Fibroblast of peridontal ligament (primary cell): ENCODE data around the gene CREB3L2.
"Not testable (repeated sequence)": the region's sequence is repeated elsewhere in the genome, so short reads cannot be mapped to it uniquely, and the experiment has no call there.

ENCODE experiments used
- DNase-seq: peaks from one replicate; pipeline ENCODE4 v3.0.0-alpha.2; 2010; ENCODE audit errors: extremely low read depth

CREB3L2 gene

DNA sequence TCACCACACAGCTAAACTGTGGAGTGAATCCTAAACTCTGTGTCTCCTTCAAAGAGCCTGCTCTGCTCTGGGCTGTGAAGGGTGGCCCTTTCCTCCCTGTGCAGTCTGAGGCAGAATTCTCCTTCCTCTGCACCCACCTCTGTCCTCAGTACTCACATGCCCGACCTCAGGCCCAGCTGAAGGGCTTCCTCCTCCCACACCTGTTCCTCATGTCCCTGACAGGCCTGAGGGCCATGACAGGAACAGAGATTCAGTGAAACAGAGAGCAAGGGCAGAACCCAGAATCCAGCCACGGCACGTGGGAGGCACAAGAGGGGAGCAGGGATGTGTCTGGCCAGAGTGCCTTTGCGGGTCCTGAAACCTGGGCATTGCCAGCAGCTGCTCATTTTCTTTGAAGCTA lies 13.9 kb downstream of the CREB3L2 start:
- DNase-seq, result no peak

DNA sequence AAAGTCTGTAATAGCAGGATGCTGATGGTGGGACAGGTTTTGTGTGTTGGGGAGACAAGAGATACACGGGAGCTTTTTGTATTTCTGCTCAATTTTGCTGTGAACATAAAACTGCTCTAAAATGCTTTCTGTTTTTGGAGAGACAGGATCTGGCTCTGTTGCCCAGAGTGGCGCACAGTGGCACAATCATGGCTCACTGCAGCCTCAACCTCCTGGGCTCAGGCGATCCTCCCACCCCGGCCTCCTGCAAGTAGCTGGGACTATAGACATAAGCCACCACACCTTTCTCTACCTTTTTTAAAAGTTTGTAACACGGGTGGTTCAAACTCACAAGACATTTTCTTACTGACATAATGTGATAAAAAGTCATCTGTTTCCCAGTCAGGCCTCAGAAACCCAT lies 14.3 kb downstream of the CREB3L2 start:
- DNase-seq, result no peak

DNA sequence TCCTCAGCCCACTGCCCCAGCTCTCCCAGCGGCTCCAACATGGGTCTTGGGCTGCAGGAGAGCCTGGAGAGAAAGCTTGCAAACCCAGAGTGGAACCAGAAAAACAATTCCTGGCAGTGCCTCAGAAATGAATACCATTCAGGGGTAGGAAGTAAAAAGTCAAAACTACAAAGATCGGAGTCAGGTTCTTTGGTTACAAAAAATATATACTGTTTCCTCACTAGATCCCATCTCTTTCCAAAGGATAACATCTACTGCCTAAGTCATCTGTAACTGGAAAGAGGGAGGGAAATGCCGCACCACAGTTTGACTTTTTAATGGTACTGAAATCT lies 14.9 kb downstream of the CREB3L2 start:
- no peak for DNase-seq

DNA sequence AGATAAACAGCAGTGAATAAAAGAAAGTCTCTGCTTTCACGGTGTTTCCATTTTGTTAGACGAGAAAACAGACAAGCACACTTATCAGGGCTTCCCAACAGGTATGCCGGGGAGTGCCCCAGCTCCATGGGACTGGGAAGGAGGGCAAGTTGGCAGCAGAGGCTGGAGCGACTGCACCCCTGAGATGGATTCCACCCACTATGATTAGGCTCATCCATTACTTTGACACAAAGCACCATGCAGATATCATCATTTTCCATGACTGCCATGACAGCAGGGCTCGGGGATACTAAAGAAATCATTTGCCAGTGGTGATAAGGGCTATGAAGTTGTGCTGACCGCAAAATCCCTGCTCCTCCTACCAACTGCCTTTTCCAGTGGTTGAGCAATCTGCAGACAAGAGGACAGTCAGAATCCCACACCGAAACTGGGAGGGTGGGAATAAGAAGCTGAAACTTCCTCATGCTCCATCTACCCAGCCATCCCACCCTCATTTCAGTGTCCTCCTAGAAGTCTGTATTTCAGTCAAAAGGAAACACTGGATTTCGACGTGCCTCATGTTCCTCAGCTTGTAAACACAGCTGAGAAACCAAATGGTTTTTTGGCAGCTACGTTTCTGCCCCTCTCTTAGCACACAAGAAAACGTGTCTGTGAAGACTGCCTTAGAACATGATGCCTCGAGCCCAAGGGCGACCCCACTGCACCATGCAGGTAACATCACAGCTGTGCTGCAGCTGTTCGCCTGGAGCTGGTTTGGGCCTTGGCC lies 15.5 kb downstream of the CREB3L2 start:
- peak; percentile 74 for DNase-seq

DNA sequence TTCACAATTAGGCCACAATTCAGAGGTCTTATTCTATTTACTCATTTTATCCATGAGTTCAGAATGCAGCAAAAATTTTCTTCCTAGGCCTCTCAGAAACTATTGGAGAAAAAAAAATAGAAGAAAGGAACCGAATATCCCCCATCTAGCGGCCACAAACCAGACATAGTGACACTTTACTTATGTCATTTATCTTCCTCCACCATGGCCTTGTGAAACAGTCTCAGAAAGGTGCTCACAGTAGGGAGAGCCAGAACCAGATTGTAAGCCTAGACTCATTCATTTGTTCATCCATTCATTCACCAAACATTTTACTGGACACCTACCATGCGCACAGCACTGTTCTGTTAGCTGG lies 16.0 kb downstream of the CREB3L2 start:
- DNase-seq, result no peak

DNA sequence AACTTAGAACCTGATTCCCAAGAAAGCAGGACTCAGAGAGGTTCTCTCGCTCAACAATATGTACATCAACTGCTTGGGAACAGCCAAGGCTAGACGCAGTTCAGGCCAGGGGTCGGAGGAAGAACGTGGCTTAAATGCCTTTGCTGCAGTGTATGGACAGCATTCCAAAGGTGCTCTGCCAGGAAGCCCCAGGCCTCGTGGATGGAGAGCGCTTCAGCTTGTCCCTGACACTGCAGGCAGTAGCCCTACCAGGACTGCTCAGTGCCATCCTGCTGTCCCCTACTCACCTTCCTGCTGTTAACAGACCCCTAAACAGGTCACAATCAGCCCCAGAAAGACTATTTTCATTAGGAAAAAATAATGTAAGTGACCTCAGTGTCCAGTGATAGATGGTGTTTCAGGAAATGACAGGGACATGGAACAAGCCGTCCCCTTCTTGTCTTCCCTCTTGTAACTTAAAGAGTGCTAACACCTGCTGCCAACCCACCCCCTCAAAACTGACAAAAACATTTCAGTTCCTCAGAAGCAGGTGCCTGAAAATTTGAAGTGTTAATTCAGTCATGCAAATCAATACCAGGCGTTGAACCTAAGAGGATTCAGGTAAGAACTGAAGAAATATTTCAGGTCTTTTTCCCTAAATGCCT lies 16.5 kb downstream of the CREB3L2 start:
- DNase-seq, result no peak

DNA sequence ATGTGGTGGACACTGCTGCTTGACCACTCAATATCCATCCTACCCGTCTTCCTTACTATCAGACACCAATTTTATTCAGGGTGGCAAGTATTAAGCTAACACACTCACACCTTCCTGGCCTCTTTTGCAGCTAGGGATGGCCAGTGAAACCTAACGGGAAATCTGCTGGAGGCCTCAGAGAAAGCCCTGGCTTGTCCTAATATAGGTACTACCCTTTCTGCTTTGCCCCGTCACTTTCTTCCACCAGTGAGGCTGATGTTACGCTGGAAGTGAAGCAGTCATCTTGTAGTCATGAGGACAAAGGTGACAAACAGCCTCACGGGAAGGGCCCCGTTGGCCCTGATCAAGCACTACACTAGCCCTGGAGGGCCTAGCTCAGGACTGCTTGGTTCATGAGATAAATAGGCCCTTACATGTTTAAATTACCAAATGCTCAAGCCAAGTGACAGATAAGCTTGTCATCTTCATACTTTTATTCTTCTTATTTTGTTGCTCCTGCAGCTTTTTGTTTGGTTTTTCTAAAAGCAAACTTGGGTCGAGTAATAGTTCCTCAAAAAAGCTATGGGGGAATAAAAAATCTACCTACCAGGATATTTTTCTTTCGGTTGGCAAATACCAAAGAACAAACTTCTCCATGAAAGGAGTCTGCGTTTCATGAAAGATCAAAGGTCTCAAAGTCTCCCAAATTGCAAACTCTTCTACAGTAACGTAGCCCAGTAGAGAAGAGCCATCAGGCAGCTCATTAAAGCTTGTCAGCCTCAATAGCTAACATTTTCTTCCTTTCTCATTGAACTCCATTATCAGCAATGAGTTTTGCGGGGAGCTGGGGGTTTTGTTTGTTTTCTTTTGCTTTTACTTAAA lies 17.5 kb downstream of the CREB3L2 start:
- no peak for DNase-seq

DNA sequence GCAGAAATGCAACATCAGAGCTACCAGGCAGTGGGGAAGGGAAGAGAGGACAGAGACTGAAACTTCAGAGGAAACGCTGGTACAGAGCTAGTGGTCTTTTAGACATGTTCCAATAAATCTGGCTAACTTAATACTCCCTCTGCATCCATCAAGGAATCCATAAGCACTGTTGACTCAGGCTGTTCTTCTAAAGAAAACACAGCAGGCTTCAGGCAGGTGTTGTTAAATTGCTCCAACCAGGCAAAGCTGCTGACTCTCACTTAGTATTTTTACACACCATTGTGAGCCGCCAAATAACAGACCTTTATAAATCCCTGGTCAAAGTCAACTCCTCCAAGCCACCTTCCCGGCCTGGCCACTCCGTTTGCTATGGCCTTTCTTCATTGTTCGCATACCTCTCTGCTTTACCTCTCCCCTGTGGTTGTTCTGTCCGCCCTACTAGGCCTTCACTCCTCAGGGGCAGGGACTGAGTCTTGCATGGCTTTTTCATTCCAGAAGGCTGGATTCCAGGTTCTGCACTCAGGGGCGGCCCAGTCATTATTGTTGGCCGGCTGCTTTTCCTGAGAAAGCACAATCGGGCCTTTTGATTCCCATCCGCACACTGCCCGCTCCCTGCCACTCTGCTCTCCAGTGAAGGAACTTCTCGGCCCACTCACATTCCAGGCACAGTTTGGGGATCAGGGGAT lies 18.4 kb downstream of the CREB3L2 start:
- no peak for DNase-seq

DNA sequence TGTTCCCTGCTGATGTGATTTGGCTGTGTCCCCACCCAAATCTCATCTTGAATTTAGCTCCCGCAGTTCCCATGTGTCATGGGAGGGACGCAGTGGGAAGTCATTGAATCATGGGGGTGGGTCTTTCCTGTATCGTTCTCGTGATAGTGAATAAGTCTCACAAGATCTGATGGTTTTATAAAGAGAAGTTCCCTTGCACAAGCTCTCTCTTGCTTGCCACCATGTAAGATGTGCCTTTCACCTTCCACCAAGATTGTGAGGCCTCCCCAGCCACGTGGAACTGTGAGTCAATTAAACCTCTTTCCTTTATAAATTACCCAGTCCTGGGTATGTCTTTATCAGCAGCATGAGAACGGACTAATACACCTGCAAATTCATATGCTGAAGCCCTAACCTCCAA lies 19.5 kb downstream of the CREB3L2 start:
- DNase-seq, result not testable (repeated sequence)

DNA sequence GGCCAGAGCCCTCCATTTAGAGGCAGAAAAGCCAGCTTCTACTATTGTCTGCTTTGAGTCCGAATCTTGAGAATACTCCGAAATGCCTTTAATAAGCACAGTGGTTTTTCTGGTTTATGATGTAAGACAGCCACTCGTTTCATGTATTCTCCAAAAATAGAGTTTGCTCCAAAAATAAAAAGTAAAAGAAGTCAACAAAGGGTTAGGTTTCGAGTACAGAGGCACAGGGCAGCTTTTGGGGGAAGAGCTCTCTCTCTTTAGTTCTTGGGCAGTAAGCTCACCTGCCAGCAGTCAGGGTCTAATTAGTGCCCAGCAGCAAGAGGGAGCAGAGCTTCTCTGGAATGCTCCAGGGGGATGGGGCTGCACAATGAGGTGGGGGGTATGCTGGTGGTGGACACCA lies 20.2 kb downstream of the CREB3L2 start:
- peak; percentile 78 for DNase-seq

DNA sequence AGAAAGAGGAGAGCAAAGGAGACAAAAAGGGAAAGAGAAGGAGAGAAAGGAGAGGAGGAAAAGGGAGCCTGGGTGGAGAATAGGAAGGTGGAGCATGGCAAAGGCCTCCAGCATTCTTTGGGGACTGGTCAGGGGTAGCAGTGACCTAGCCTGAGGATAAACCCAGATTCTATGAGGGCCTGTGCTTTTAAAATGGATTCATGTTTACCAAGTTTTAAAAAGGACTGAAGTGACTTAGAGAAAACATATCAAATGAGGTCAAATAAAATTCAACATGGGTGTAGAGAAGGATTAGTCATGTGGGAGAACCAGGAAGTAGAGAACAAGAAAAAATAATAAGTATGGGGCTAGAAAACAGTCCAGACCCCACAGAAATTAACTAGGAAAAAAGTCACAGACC lies 20.7 kb downstream of the CREB3L2 start:
- no peak for DNase-seq

DNA sequence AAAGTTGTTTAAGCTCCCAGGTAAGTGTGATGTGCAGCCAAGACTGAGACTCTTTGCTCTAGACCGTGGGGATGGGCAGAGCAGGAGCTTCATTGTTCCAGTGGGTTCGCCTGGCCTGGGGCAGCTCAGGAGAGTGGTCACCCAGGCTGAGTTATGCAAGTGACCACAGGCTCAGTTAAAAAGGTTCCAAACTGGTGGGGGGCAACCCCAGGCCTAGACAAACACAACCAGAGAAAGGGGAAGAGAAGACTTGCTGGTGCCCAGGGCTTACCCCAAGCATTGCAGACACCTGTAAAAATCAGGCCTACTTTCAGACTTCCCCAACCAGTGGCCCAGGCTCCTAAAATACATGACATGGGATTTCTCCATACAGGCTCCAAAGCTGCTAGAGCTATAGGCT lies 21.6 kb downstream of the CREB3L2 start:
- no peak for DNase-seq

DNA sequence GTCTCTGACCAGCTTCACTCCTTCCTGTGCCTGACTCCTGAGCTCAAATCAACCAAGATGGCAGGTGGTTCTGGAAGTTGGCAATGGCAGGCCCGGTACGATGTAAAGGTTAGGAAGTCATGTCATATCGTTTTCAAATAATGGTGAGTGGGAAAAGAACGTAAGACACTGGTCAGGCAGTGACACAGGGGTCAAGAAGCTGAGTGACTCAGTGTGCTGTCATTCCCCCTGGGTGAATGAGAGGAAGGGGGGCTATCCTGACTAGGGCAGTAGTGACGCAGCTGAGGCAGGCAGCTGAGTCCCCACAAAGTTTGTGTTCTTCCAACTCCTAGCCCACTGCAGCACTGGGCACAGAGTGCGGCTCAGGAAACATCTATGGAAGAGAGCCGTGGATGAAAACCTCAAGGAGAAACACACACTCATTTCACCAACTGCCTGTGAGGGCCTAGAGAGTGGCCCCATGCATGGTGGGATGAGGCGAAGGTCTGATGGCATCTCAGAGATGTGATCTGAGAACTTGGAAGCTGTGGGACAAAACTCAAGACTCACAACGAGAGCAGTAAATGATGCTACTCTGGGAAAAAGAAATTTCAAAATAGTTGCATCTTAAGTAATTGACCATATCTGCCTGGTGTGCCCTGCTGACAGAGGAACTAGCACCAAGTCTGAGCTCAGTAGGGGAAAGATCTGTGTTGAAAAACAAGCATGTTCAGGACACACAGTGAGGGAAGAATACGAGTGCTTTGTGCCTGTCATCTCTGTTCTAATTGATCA lies 23.2 kb downstream of the CREB3L2 start:
- peak; percentile 97 for DNase-seq

DNA sequence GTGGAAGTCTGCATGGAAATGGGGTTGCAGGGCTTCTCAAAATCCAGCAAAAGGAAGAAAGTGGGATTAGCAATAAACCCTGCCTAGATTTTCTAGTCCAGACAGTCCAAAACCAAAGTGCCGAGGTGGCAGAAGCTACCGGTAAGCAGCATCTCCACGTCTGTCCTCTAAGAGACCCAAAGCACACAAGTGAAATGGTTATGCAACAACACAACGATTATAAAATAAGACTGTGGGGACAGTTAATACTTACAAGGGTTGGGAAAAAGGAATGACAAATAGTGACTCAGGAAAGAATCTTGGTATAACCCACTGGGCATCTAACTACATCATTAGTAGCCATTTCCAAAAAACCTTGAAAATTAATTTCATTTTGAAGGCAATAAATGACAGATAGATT lies 24.7 kb downstream of the CREB3L2 start:
- no peak for DNase-seq

DNA sequence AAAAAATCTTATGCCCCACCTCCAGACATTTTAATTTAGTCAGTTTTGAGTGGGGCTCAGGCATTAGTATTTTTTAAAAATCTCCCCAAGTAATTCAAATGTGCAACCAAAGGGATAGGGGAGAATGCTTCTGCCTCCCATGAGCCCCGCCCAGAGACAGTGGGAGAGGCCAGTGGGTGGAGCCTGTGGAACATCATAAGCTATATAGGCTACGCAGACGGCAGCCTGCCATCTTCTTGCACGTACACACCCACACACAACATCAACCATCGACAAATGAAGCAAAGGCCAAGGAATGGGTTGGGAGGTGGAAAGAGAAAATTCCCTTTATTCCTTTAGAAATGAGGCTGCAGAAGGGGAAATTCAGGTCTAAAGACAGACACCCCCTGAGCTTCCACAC lies 25.2 kb downstream of the CREB3L2 start:
- no peak for DNase-seq

DNA sequence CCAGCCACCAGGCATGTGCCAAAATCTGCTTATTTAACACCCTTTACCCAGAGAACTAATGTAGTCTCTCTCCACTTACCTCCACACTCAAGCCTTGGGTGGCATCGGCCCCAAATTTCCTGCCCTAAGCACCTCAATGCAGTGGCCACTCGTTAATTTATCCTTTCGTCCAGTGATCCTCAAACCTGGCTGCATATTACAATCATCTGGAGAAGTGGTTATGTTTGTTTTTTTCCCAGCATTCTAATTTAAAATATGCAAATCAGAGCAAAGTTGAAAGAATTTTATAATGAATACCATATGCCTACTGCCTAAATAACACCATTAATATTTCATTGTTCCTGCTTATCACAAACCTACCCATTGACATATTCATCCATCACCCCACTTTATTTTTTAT lies 25.7 kb downstream of the CREB3L2 start:
- DNase-seq, result no peak

DNA sequence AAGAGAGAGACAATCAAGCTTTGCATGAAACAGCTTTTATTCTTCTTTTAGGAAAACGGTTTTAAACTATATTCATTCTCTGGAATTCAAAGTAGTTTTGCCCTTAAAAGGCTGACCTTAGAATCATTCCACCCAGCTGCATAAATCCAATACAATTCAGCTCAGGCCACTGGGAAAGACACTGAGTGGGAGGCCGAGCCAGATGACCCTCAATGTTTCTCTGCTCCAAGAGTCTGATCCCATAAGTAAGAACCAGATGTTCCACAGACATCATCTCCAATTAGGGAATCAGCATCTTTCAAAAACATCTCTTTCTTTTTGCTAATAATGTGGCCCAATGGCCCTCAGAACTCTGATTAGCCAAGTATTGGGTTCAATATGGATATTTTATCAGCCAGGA lies 26.1 kb downstream of the CREB3L2 start:
- peak; percentile 79 for DNase-seq

DNA sequence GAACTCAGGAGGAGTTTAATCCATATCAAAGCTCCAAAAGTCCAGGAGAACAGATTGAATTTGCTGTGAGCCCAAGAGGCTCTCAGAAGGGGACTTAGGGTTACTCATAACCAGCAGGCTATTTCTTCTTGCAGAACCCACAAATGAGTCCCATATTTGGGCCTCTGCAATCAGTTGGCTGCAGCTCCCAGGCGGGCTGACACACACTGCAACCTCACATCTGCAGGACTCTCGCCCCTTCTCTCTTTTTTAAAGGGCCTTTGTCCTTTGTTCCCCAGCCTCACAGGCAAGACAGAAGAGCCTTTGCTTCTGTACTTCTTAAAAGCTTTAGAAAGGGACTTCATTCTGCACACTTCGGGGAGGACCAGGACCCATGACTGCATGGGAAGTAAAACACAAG lies 26.7 kb downstream of the CREB3L2 start:
- peak; percentile 89 for DNase-seq

DNA sequence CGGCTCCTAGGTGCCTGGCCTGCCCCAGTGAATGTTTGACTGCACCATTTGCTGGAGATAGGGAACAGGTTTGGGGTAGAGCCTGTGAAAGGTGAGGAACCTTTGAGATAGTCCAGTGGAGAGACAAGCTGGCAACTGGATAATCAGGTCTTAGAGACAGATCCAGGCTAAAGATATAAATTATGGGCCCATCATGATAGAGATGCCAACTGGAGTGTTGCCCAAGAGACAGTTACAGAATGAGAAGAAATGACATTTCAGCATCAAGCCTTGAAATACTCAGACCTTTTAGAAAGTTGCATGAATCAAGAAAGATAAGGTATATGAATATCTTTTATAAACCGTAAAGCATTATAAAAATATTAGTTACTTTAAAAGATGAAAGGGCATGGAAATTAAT lies 27.1 kb downstream of the CREB3L2 start:
- DNase-seq, result no peak

DNA sequence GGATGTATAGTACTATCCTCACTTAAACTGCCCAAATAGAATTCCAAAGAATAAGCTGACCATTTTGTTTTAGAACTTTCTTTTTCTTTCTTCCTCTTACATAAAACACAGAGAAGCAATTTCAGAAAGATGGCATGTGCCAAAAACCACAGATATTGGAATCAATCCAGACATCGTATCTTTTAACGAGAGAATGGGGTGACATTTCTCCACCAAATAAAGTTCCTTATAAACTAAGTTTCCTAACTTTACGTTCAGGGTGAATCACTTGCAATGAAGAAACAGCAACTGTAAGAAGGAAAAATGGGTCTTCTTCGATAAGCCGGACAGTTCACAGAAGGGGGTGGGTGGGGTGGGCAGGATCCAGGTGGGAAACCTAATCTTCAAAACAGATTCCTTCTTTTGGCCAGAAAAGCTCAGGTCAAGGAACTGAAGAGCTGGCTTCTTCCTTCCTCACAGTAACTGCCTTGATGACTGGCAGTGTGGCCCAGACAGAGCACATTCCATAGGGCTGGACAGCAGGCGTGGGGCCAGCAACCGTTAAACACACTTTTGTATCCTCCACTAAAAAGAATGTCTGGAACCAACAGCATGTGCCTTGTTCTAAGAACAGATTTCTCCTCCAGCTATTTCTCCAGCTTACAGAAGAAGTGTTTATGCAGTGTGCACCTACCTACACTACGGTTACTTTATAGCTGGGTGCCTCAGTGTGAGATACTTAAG lies 31.5 kb downstream of the CREB3L2 start:
- DNase-seq, result peak; percentile 80

DNA sequence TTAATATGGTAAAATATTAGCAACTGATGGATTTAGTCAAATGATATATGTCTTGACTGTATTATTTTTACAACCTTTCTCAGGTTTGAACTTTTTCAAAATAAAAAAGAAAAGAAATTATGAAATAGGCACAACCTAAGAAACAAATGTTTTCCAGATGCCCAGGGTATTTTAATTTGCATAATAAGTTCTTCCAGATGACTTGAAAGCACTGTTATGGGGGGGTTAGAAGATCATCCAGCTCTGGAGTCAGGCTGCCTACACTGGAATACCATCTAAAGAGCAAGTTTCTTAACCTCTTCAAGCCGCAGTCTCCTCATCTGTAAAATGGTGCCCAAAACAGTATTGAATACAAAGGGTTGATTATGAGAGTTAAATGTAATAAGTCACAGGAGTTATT lies 32.1 kb downstream of the CREB3L2 start:
- DNase-seq, result no peak
